Endothelial cell of umbilical vein (primary cell): Measurements from ENCODE around the gene MRPS35.

Source experiments
- CTCF ChIP-seq, 2 donors: IDR thresholded peaks; 1 replicate in 1 of 2; 2 replicates in 1 of 2; pipeline ENCODE4 v1.5.1; 2011; ENCODE audit warnings: low read length in 2 of 2, mild to moderate bottlenecking in 2 of 2, moderate library complexity in 2 of 2, control low read depth in 1 of 2, inconsistent platforms in 1 of 2, low read depth in 1 of 2; ENCODE audit not compliant: insufficient read depth in 1 of 2; ENCODE audit errors: extremely low read depth in 1 of 2
- EZH2 ChIP-seq: IDR thresholded peaks from 2 replicates; pipeline ENCODE4 v1.6.1; 2012; ENCODE audit warnings: borderline replicate concordance, low read depth, mild to moderate bottlenecking, moderate library complexity, low read length, inconsistent platforms; ENCODE audit not compliant: severe bottlenecking
- FOS ChIP-seq: IDR thresholded peaks from 2 replicates; pipeline ENCODE4 v1.6.1; 2011; ENCODE audit warnings: mild to moderate bottlenecking, low read length, moderate library complexity, borderline replicate concordance; ENCODE audit not compliant: insufficient read depth
- GATA2 ChIP-seq: IDR thresholded peaks from 2 replicates; pipeline ENCODE4 v1.7.0; 2011; ENCODE audit warnings: low read depth, mild to moderate bottlenecking, moderate library complexity, mixed read lengths, low read length; ENCODE audit not compliant: insufficient read length, insufficient read depth
- JUN ChIP-seq: IDR thresholded peaks from 2 replicates; pipeline ENCODE4 v1.6.1; 2011; ENCODE audit warnings: borderline replicate concordance, low read depth; ENCODE audit not compliant: insufficient read length, insufficient read depth
- MAX ChIP-seq: IDR thresholded peaks from 2 replicates; pipeline ENCODE4 v1.6.1; 2011; ENCODE audit not compliant: insufficient read depth, insufficient read length
- MYC ChIP-seq: IDR thresholded peaks from one replicate; pipeline ENCODE4 v1.6.1; 2011; ENCODE audit warnings: mild to moderate bottlenecking, low read depth, low read length
- POLR2A ChIP-seq: IDR thresholded peaks from 2 replicates; pipeline ENCODE4 v1.6.1; 2012; ENCODE audit warnings: low read depth, mild to moderate bottlenecking, control low read depth, low read length
- POLR2AphosphoS5 ChIP-seq: IDR thresholded peaks from 2 replicates; pipeline ENCODE4 v1.6.1; 2012; ENCODE audit warnings: low read depth, mild to moderate bottlenecking, control low read depth, low read length, moderate library complexity; ENCODE audit not compliant: insufficient read depth

- TF ChIP-seq CTCF (IDR thresholded peaks at IDR 0.05; ENCODE audit: extremely low read depth in 1 of 2, insufficient read depth in 1 of 2, low read depth in 1 of 2, low read length in 2 of 2) (no peak), MYC (no peak), POLR2A (no peak), POLR2AphosphoS5 (no peak), MAX (no peak), EZH2 (no peak), JUN (no peak), GATA2 (no peak), FOS (no peak)
Observed at GRCh38 chr12:27754795-27755194, 44.2 kb downstream of the MRPS35 start.
